Measurements from ENCODE around the gene FAM3D.

GRCh38 chr3:58591517-58592510, 74.8 kb downstream of the FAM3D start:
- TF ChIP-seq CTCF (conservative IDR thresholded peaks at IDR 0.05; ENCODE audit: low read depth, low read length) (no peak), EZH2phosphoT487 (IDR thresholded peaks at IDR 0.05; ENCODE audit: borderline replicate concordance, low read length) (no peak)
